ENCODE data around the gene PDC.
"Not testable (repeated sequence)": the region's sequence is repeated elsewhere in the genome, so short reads cannot be mapped to it uniquely, and the experiment has no call there.

The PDC gene

GRCh38 chr1:186487163-186487562 is 26.2 kb upstream of the PDC start:
- H3K27ac ChIP-seq (ENCODE audit: low read depth, low read length): no peak overlapping the region
- no peak overlapping the region for H3K9ac ChIP-seq (ENCODE audit: low read length)
- H3K4me1 ChIP-seq (ENCODE audit: control insufficient read depth, insufficient read depth, low read length): peaks cover 2% of the 10 kb centered on the region
- H3K27me3 ChIP-seq (ENCODE audit: control insufficient read depth, insufficient read depth, low read length): no peaks in the 10 kb centered on the region
- H3K36me3 ChIP-seq (ENCODE audit: control insufficient read depth, insufficient read depth, low read length): no peaks in the 10 kb centered on the region
- no peak overlapping the region for H3K4me3 ChIP-seq (ENCODE audit: low read length)

GRCh38 chr1:186486061-186486460 is 25.1 kb upstream of the PDC start:
- Histone ChIP-seq H3K4me1 (ENCODE audit: control insufficient read depth, insufficient read depth, low read length) (peaks cover 2% of the 10 kb centered on the region), H3K27ac (ENCODE audit: low read depth, low read length) (no peak overlapping the region), H3K9ac (ENCODE audit: low read length) (no peak overlapping the region), H3K36me3 (ENCODE audit: control insufficient read depth, insufficient read depth, low read length) (no peaks in the 10 kb centered on the region), H3K27me3 (ENCODE audit: control insufficient read depth, insufficient read depth, low read length) (no peaks in the 10 kb centered on the region), H3K4me3 (ENCODE audit: low read length) (no peak overlapping the region)

- peaks cover 2% of the 10 kb centered on the region for H3K4me1 ChIP-seq (ENCODE audit: control insufficient read depth, insufficient read depth, low read length)
Measured at GRCh38 chr1:186483561-186483960, 22.6 kb upstream of the PDC start.

GRCh38 chr1:186482661-186483255 is 21.8 kb upstream of the PDC start:
- Histone ChIP-seq H3K4me3 (ENCODE audit: low read length) (no peak overlapping the region), H3K27me3 (ENCODE audit: control insufficient read depth, insufficient read depth, low read length) (no peaks in the 10 kb centered on the region), H3K36me3 (ENCODE audit: control insufficient read depth, insufficient read depth, low read length) (no peaks in the 10 kb centered on the region), H3K27ac (ENCODE audit: low read depth, low read length) (no peak overlapping the region), H3K9ac (ENCODE audit: low read length) (no peak overlapping the region), H3K4me1 (ENCODE audit: control insufficient read depth, insufficient read depth, low read length) (peaks cover 2% of the 10 kb centered on the region)

More at GRCh38 chr1:186483561-186483960, 22.6 kb upstream of the PDC start:
- H3K27me3 ChIP-seq (ENCODE audit: control insufficient read depth, insufficient read depth, low read length): no peaks in the 10 kb centered on the region
- no peak overlapping the region for H3K4me3 ChIP-seq (ENCODE audit: low read length)
- no peak overlapping the region for H3K27ac ChIP-seq (ENCODE audit: low read depth, low read length)
- no peaks in the 10 kb centered on the region for H3K36me3 ChIP-seq (ENCODE audit: control insufficient read depth, insufficient read depth, low read length)
- H3K9ac ChIP-seq (ENCODE audit: low read length): no peak overlapping the region

GRCh38 chr1:186481303-186481888 is 20.5 kb upstream of the PDC start:
- H3K4me3 ChIP-seq (ENCODE audit: low read length): no peak overlapping the region
- H3K27ac ChIP-seq (ENCODE audit: low read depth, low read length): no peak overlapping the region
- H3K36me3 ChIP-seq (ENCODE audit: control insufficient read depth, insufficient read depth, low read length): no peaks in the 10 kb centered on the region
- H3K27me3 ChIP-seq (ENCODE audit: control insufficient read depth, insufficient read depth, low read length): no peaks in the 10 kb centered on the region
- H3K9ac ChIP-seq (ENCODE audit: low read length): no peak overlapping the region
- peaks cover 2% of the 10 kb centered on the region for H3K4me1 ChIP-seq (ENCODE audit: control insufficient read depth, insufficient read depth, low read length)

- Histone ChIP-seq H3K4me3 (ENCODE audit: low read length) (no peak overlapping the region), H3K4me1 (ENCODE audit: control insufficient read depth, insufficient read depth, low read length) (peaks cover 2% of the 10 kb centered on the region), H3K27me3 (ENCODE audit: control insufficient read depth, insufficient read depth, low read length) (no peaks in the 10 kb centered on the region), H3K27ac (ENCODE audit: low read depth, low read length) (no peak overlapping the region), H3K36me3 (ENCODE audit: control insufficient read depth, insufficient read depth, low read length) (no peaks in the 10 kb centered on the region), H3K9ac (ENCODE audit: low read length) (no peak overlapping the region)
Measured at GRCh38 chr1:186479162-186479561, 18.2 kb upstream of the PDC start.

GRCh38 chr1:186476264-186477040 is 15.5 kb upstream of the PDC start:
- no peak overlapping the region for H3K4me3 ChIP-seq (ENCODE audit: low read length)
- no peak overlapping the region for H3K9ac ChIP-seq (ENCODE audit: low read length)
- no peaks in the 10 kb centered on the region for H3K4me1 ChIP-seq (ENCODE audit: control insufficient read depth, insufficient read depth, low read length)
- H3K36me3 ChIP-seq (ENCODE audit: control insufficient read depth, insufficient read depth, low read length): no peaks in the 10 kb centered on the region
- no peak overlapping the region for H3K27ac ChIP-seq (ENCODE audit: low read depth, low read length)
- H3K27me3 ChIP-seq (ENCODE audit: control insufficient read depth, insufficient read depth, low read length): no peaks in the 10 kb centered on the region

- no peak overlapping the region for H3K27ac ChIP-seq (ENCODE audit: low read depth, low read length)
- no peak overlapping the region for H3K4me3 ChIP-seq (ENCODE audit: low read length)
- H3K4me1 ChIP-seq (ENCODE audit: control insufficient read depth, insufficient read depth, low read length): no peaks in the 10 kb centered on the region
Measured at GRCh38 chr1:186474208-186474607, 13.3 kb upstream of the PDC start.

GRCh38 chr1:186473047-186473446 is 12.1 kb upstream of the PDC start:
- H3K36me3 ChIP-seq (ENCODE audit: control insufficient read depth, insufficient read depth, low read length): no peaks in the 10 kb centered on the region
- no peak overlapping the region for H3K9ac ChIP-seq (ENCODE audit: low read length)
- H3K27ac ChIP-seq (ENCODE audit: low read depth, low read length): no peak overlapping the region
- no peaks in the 10 kb centered on the region for H3K4me1 ChIP-seq (ENCODE audit: control insufficient read depth, insufficient read depth, low read length)
- no peaks in the 10 kb centered on the region for H3K27me3 ChIP-seq (ENCODE audit: control insufficient read depth, insufficient read depth, low read length)
- H3K4me3 ChIP-seq (ENCODE audit: low read length): no peak overlapping the region

More at GRCh38 chr1:186474208-186474607, 13.3 kb upstream of the PDC start:
- Histone ChIP-seq H3K27me3 (ENCODE audit: control insufficient read depth, insufficient read depth, low read length) (no peaks in the 10 kb centered on the region), H3K9ac (ENCODE audit: low read length) (no peak overlapping the region), H3K36me3 (ENCODE audit: control insufficient read depth, insufficient read depth, low read length) (no peaks in the 10 kb centered on the region)

GRCh38 chr1:186465946-186466345 is 5.0 kb upstream of the PDC start:
- H3K27ac ChIP-seq (ENCODE audit: low read depth, low read length): no peak overlapping the region
- no peaks in the 10 kb centered on the region for H3K27me3 ChIP-seq (ENCODE audit: control insufficient read depth, insufficient read depth, low read length)
- H3K4me3 ChIP-seq (ENCODE audit: low read length): no peak overlapping the region
- no peaks in the 10 kb centered on the region for H3K4me1 ChIP-seq (ENCODE audit: control insufficient read depth, insufficient read depth, low read length)
- H3K9ac ChIP-seq (ENCODE audit: low read length): no peak overlapping the region
- no peaks in the 10 kb centered on the region for H3K36me3 ChIP-seq (ENCODE audit: control insufficient read depth, insufficient read depth, low read length)

- H3K4me3 ChIP-seq (ENCODE audit: low read length); H3K27me3 ChIP-seq (ENCODE audit: control insufficient read depth, insufficient read depth, low read length); H3K36me3 ChIP-seq (ENCODE audit: control insufficient read depth, insufficient read depth, low read length); H3K9ac ChIP-seq (ENCODE audit: low read length); H3K4me1 ChIP-seq (ENCODE audit: control insufficient read depth, insufficient read depth, low read length); H3K27ac ChIP-seq (ENCODE audit: low read depth, low read length): not testable (repeated sequence)
Measured at GRCh38 chr1:186465491-186465890, 4.6 kb upstream of the PDC start.

- H3K4me3 ChIP-seq (ENCODE audit: low read length): no peak overlapping the region
Measured at GRCh38 chr1:186463926-186464325, 3.0 kb upstream of the PDC start.

More at GRCh38 chr1:186463926-186464325, 3.0 kb upstream of the PDC start:
- H3K36me3 ChIP-seq (ENCODE audit: control insufficient read depth, insufficient read depth, low read length): no peaks in the 10 kb centered on the region
- no peaks in the 10 kb centered on the region for H3K27me3 ChIP-seq (ENCODE audit: control insufficient read depth, insufficient read depth, low read length)
- no peak overlapping the region for H3K27ac ChIP-seq (ENCODE audit: low read depth, low read length)
- no peak overlapping the region for H3K9ac ChIP-seq (ENCODE audit: low read length)
- H3K4me1 ChIP-seq (ENCODE audit: control insufficient read depth, insufficient read depth, low read length): no peaks in the 10 kb centered on the region

Data from rectal smooth muscle tissue (tissue), 1 donor.